ENCODE results near the gene ZBED5. TPM values are rescaled to one million over a fixed set of nuclear protein-coding genes. Genes with fewer than 3 reads are reported as not detected.
"Not testable (repeated sequence)": the region's sequence is repeated elsewhere in the genome, so short reads cannot be mapped to it uniquely, and the experiment has no call there.

The ZBED5 gene
- total and polyA plus RNA-seq, 12 donors = 19.4 to 63.3 (median 39.6) TPM

DNA sequence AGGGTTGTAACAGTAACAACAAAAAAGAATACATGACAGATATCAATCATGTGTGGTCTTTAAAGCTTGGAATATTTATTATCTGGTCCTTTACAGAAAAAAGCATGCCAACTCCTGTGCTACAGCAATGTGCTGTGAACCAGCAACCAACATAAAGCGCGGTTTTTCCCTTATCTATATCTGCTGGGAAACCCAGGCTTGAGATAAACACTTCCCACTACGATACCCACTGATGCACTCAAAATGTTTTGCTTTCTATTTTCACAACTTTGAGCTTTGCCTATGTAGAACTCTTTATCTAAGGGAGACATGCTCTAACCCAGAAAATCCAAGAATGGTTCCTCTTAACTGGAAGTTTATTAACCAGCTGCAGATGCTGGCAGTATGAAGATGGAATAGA lies 19.0 kb downstream of the ZBED5 start:
- ATAC-seq (no peak), DNase-seq (no peak)
- H3K4me3 ChIP-seq = no peak overlapping the region
- intact Hi-C loops (cut with DNase I) = no loop called here
- TF ChIP-seq, protein P1, sequence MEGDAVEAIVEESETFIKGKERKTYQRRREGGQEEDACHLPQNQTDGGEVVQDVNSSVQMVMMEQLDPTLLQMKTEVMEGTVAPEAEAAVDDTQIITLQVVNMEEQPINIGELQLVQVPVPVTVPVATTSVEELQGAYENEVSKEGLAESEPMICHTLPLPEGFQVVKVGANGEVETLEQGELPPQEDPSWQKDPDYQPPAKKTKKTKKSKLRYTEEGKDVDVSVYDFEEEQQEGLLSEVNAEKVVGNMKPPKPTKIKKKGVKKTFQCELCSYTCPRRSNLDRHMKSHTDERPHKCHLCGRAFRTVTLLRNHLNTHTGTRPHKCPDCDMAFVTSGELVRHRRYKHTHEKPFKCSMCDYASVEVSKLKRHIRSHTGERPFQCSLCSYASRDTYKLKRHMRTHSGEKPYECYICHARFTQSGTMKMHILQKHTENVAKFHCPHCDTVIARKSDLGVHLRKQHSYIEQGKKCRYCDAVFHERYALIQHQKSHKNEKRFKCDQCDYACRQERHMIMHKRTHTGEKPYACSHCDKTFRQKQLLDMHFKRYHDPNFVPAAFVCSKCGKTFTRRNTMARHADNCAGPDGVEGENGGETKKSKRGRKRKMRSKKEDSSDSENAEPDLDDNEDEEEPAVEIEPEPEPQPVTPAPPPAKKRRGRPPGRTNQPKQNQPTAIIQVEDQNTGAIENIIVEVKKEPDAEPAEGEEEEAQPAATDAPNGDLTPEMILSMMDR (IDR thresholded peaks at IDR 0.05) = no peak
- H3K27ac ChIP-seq = no peak overlapping the region
- H3K36me3 ChIP-seq = no peaks in the 10 kb centered on the region
- peaks cover 0 to 2% (median 0%) of the 10 kb centered on the region in 9 donors for H3K4me1 ChIP-seq
- 48 to 61% methylated on average over 3 of the region's 3 CpGs for WGBS, 2 donors
- no peaks in the 10 kb centered on the region for H3K9me3 ChIP-seq
- no peaks in the 10 kb centered on the region for H3K27me3 ChIP-seq

DNA sequence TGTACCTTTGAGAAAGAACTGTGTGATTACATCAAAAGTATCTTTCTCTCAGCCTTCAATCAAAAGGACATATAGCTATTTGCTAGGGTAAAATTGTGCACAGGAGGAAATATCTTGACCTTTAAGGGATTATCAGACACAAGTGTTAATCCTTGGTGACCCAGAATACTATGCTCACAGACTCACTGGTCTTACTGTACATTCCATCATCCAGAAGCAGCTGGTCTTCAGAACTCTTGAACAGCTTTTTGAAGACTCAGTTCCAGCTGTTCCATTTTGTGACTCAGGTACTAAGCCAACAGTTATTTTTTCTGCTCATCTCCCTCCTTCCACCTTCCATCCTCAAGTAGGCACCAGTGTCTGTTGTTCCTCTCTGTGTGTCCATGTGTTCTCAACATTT lies 19.8 kb downstream of the ZBED5 start:
- H3K9me3 ChIP-seq = no peaks in the 10 kb centered on the region
- no peak overlapping the region for H3K4me3 ChIP-seq
- no peak overlapping the region for H3K27ac ChIP-seq
- intact Hi-C loops (cut with DNase I) = no loop called here
- no peaks in the 10 kb centered on the region for H3K27me3 ChIP-seq
- ATAC-seq = no peak
- no peaks in the 10 kb centered on the region for H3K36me3 ChIP-seq
- H3K4me1 ChIP-seq = no peaks in the 10 kb centered on the region
- no peak for DNase-seq
- TF ChIP-seq, protein P1 (IDR thresholded peaks at IDR 0.05) = no peak

DNA sequence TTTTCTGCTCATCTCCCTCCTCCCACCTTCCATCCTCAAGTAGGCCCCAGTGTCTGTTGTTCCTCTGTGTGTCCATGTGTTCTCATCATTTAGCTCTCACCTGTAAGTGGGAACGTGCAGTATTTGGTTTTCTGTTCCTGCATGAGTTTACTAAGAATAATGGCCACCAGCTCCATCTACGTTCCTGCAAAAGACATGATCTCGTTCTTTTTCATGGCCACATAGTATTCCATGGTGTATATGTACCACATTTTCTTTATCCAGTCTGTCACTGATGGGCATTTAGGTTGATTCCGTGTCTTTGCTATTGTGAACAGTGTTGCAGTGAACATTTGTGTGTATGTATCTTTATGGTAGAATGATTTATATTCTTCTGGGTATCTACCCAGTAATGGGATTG lies 21.0 kb downstream of the ZBED5 start:
- ATAC-seq; intact Hi-C loops (cut with DNase I); H3K4me1 ChIP-seq; H3K4me3 ChIP-seq; DNase-seq; H3K9me3 ChIP-seq; H3K27me3 ChIP-seq; H3K36me3 ChIP-seq; H3K27ac ChIP-seq: not testable (repeated sequence)
- WGBS, 2 donors = 94 to 95% methylated on average over 4 of the region's 4 CpGs

DNA sequence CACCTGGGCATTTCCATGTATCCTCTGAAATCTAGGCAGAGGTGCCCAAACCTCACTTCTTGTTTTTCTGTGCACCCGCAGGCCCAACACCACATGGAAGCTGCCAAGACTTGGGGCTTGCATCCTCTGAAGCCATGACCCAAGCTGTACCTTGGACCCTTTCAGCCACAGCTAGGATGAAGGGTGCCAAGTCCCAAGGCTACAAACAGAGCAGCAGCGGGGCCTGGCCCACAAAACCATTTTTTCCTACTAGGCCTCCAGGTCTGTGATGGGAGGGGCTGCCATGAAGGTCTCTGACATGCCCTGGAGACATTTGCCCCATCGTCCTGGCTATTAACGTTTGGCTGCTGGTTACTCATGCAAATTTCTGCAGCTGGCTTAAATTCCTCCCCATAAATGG lies 28.7 kb downstream of the ZBED5 start:
- 91 to 94% methylated on average over 4 of the region's 4 CpGs for WGBS, 2 donors
- no peak overlapping the region for H3K27ac ChIP-seq
- H3K36me3 ChIP-seq = no peaks in the 10 kb centered on the region
- no peak for DNase-seq
- H3K4me1 ChIP-seq = no peaks in the 10 kb centered on the region
- no peak overlapping the region for H3K4me3 ChIP-seq
- H3K9me3 ChIP-seq = no peaks in the 10 kb centered on the region
- ATAC-seq = no peak
- no peaks in the 10 kb centered on the region for H3K27me3 ChIP-seq
- intact Hi-C loops (cut with DNase I) = no loop called here
- TF ChIP-seq, protein P1 (IDR thresholded peaks at IDR 0.05) = no peak

DNA sequence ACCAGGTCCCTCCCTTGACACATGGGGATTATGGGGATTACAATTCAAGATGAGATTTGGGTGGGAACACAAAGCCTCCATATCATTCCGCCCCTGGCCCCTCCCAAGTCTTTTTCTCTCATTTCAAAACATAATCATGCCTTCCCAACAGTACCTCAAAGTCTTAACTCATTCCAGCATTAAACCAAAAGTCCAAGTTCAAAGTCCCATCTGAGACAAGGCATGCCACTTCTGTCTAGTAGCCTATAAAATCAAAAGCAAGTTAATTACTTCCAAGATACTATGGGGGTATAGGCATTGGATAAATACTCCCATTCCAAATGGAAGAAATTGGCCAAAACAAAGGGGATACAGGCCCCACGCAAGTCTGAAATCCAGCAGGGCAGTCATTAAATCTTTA lies 29.5 kb downstream of the ZBED5 start:
- DNase-seq (no peak), ATAC-seq (no peak)
- H3K4me1 ChIP-seq = peaks cover 0 to 2% (median 0%) of the 10 kb centered on the region in 9 donors
- TF ChIP-seq, protein P1 (IDR thresholded peaks at IDR 0.05) = no peak
- H3K36me3 ChIP-seq = no peaks in the 10 kb centered on the region
- intact Hi-C loops (cut with DNase I) = no loop called here
- H3K27me3 ChIP-seq = no peaks in the 10 kb centered on the region
- no peak overlapping the region for H3K27ac ChIP-seq
- no peak overlapping the region for H3K4me3 ChIP-seq
- no peaks in the 10 kb centered on the region for H3K9me3 ChIP-seq
- 82 to 98% methylated on average over 2 of the region's 2 CpGs for WGBS, 2 donors
